Tibial nerve (tissue), 4 donors: ENCODE measurements around the gene C1QL4. TPM values are rescaled to one million over a fixed set of nuclear protein-coding genes. Genes with fewer than 3 reads are reported as not detected.

Source experiments
- DNase-seq, 2 donors: peaks; one replicate each; pipeline ENCODE4 v3.0.0-alpha.2; 2019; ENCODE audit warnings: low spot score in 2 of 2
- H3K27ac ChIP-seq, 4 donors: fragments of 200-600 bp; sonication (generic) in 3 of 4; one replicate each; pipeline ENCODE4 v1.5.1; 2017 to 2019; ENCODE audit warnings: mild to moderate bottlenecking in 1 of 4
- H3K27me3 ChIP-seq, 2 donors: fragments of 200-600 bp; sonication (generic) in 1 of 2; one replicate each; pipeline versions ENCODE4 v1.5.1 to v1.6.0; 2017 to 2019
- H3K36me3 ChIP-seq, 3 donors: fragments of 200-600 bp; sonication (generic); one replicate each; pipeline ENCODE4 v1.5.1; 2018 to 2019
- H3K4me1 ChIP-seq, 4 donors: fragments of 200-600 bp; sonication (generic) in 3 of 4; one replicate each; pipeline ENCODE4 v1.5.1; 2017 to 2019
- H3K4me3 ChIP-seq, 4 donors: fragments of 200-600 bp; sonication (generic) in 3 of 4; one replicate each; pipeline ENCODE4 v1.5.1; 2017 to 2019; ENCODE audit warnings: mild to moderate bottlenecking in 1 of 4, moderate library complexity in 1 of 4
- H3K9me3 ChIP-seq, 4 donors: fragments of 200-600 bp; sonication (generic) in 3 of 4; one replicate each; pipeline ENCODE4 v1.5.1; 2017 to 2019
- CTCF ChIP-seq, 5 experiments: fragments of 200-600 bp in 3 of 5; fragments of 450-650 bp in 2 of 5; sonication (generic) in 3 of 5; IDR thresholded peaks; one replicate each; pipeline ENCODE4 v1.5.1; 2016 to 2019; ENCODE audit warnings: antibody characterized with exemption in 5 of 5, mild to moderate bottlenecking in 3 of 5, moderate library complexity in 2 of 5
- EP300 ChIP-seq, 2 donors: sonication (generic); formaldehyde crosslinking; IDR thresholded peaks; one replicate each; pipeline ENCODE4 v1.6.1; 2017; ENCODE audit warnings: antibody characterized with exemption in 2 of 2, mild to moderate bottlenecking in 1 of 2
- POLR2A ChIP-seq, 2 donors: fragments of 450-650 bp; IDR thresholded peaks; one replicate each; pipeline ENCODE4 v1.6.1; 2017; ENCODE audit warnings: antibody characterized with exemption in 2 of 2, mild to moderate bottlenecking in 2 of 2, moderate library complexity in 2 of 2
- WGBS, 2 donors: methylation state at CpG; one replicate each; pipeline ENCODE4 v1.1.5; 2018; 5-methylcytosine and 5-hydroxymethylcytosine counted together
- total RNA-seq, 4 donors: library from RNA; depleted of rRNA; stranded (reverse); fragments of >200 nt; gene quantifications; one replicate each; pipeline ENCODE4 v1.1.0, GENCODE V29; 2016

Gene C1QL4
- total RNA-seq, 4 donors from 2014 or later: not detected

- H3K27ac ChIP-seq: no peak overlapping the region
- 88 to 100% methylated on average over 5 of the region's 5 CpGs for WGBS, 2 donors
- TF ChIP-seq EP300 (IDR thresholded peaks at IDR 0.05) (no peak), CTCF (IDR thresholded peaks at IDR 0.05) (no peak), POLR2A (IDR thresholded peaks at IDR 0.05) (no peak)
- DNase-seq: no peak
- H3K27me3 ChIP-seq: peaks cover 10 to 100% of the 10 kb centered on the region in 2 donors
- H3K4me3 ChIP-seq: no peak overlapping the region
- H3K4me1 ChIP-seq: peaks cover 0 to 38% (median 32%) of the 10 kb centered on the region in 4 donors
- no peaks in the 10 kb centered on the region for H3K9me3 ChIP-seq
- no peaks in the 10 kb centered on the region for H3K36me3 ChIP-seq
Observed at GRCh38 chr12:49348781-49349180, 11.8 kb upstream of the C1QL4 start.

GRCh38 chr12:49347311-49348193, 10.6 kb upstream of the C1QL4 start:
- Histone ChIP-seq H3K27me3 (peaks cover 10 to 100% of the 10 kb centered on the region in 2 donors), H3K36me3 (no peaks in the 10 kb centered on the region), H3K27ac (peak overlapping the region in 1 of 4 donors; percentile 27), H3K9me3 (no peaks in the 10 kb centered on the region), H3K4me1 (peaks cover 0 to 49% (median 42%) of the 10 kb centered on the region in 4 donors), H3K4me3 (peak overlapping the region in 3 of 4 donors; percentile 14 to 45 (median 21))
- peak in 1 of 2 donors; percentile 48 for DNase-seq
- TF ChIP-seq CTCF (IDR thresholded peaks at IDR 0.05) (peak; percentile 79 to 95 (median 90)), POLR2A (IDR thresholded peaks at IDR 0.05) (no peak)
- WGBS, 2 donors: 9 to 17% methylated on average over 22 to 32 of the region's 37 CpGs

GRCh38 chr12:49346659-49347310, 9.8 kb upstream of the C1QL4 start, which contains the start of gene DNAJC22:
Gene DNAJC22 (plus strand): TSS chr12:49346888. CDS start chr12:49348873, 1,985 bp downstream.
- Histone ChIP-seq H3K27me3 (peaks cover 10 to 100% of the 10 kb centered on the region in 2 donors), H3K9me3 (no peaks in the 10 kb centered on the region), H3K4me3 (peak within 1 kb of the TSS in 3 of 4 donors; percentile 18 to 45 (median 24)), H3K36me3 (no peaks in the 10 kb centered on the region), H3K4me1 (peaks cover 0 to 57% (median 47%) of the 10 kb centered on the region in 4 donors), H3K27ac (no peak within 1 kb of the TSS)
- no peak for TF ChIP-seq EP300 (IDR thresholded peaks at IDR 0.05)
- no peak for TF ChIP-seq CTCF (IDR thresholded peaks at IDR 0.05)
- no peak for TF ChIP-seq POLR2A (IDR thresholded peaks at IDR 0.05)
- 2 to 4% methylated on average over 31 to 39 of the region's 47 CpGs for WGBS, 2 donors
- DNase-seq: no peak

GRCh38 chr12:49345825-49346658, 9.1 kb upstream of the C1QL4 start:
- Histone ChIP-seq H3K4me3 (peak overlapping the region; percentile 17 to 45 (median 21)), H3K4me1 (peaks cover 0 to 59% (median 47%) of the 10 kb centered on the region in 4 donors), H3K27me3 (peaks cover 10 to 96% of the 10 kb centered on the region in 2 donors), H3K36me3 (no peaks in the 10 kb centered on the region), H3K27ac (no peak overlapping the region), H3K9me3 (no peaks in the 10 kb centered on the region)
- no peak for DNase-seq
- 1 to 3% methylated on average over 61 of the region's 61 CpGs for WGBS, 2 donors
- no peak for TF ChIP-seq CTCF (IDR thresholded peaks at IDR 0.05)
- no peak for TF ChIP-seq POLR2A (IDR thresholded peaks at IDR 0.05)
